ENCODE data around the gene VWA5B2.

GRCh38 chr3:184237211-184237610 is 7.8 kb downstream of the VWA5B2 start:
- TF ChIP-seq, protein P1, sequence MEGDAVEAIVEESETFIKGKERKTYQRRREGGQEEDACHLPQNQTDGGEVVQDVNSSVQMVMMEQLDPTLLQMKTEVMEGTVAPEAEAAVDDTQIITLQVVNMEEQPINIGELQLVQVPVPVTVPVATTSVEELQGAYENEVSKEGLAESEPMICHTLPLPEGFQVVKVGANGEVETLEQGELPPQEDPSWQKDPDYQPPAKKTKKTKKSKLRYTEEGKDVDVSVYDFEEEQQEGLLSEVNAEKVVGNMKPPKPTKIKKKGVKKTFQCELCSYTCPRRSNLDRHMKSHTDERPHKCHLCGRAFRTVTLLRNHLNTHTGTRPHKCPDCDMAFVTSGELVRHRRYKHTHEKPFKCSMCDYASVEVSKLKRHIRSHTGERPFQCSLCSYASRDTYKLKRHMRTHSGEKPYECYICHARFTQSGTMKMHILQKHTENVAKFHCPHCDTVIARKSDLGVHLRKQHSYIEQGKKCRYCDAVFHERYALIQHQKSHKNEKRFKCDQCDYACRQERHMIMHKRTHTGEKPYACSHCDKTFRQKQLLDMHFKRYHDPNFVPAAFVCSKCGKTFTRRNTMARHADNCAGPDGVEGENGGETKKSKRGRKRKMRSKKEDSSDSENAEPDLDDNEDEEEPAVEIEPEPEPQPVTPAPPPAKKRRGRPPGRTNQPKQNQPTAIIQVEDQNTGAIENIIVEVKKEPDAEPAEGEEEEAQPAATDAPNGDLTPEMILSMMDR (conservative IDR thresholded peaks at IDR 0.05), result no peak
- no peak for TF ChIP-seq ZFX (IDR thresholded peaks at IDR 0.05)
